ENCODE measurements around the gene PTPN1. TPM values are rescaled to one million over a fixed set of nuclear protein-coding genes. Genes with fewer than 3 reads are reported as not detected.
"Not testable (repeated sequence)": the region's sequence is repeated elsewhere in the genome, so short reads cannot be mapped to it uniquely, and the experiment has no call there.

PTPN1 gene
- total RNA-seq, 8 experiments from 2014 or later: 28.2 to 54.5 (median 31.6) TPM

DNA sequence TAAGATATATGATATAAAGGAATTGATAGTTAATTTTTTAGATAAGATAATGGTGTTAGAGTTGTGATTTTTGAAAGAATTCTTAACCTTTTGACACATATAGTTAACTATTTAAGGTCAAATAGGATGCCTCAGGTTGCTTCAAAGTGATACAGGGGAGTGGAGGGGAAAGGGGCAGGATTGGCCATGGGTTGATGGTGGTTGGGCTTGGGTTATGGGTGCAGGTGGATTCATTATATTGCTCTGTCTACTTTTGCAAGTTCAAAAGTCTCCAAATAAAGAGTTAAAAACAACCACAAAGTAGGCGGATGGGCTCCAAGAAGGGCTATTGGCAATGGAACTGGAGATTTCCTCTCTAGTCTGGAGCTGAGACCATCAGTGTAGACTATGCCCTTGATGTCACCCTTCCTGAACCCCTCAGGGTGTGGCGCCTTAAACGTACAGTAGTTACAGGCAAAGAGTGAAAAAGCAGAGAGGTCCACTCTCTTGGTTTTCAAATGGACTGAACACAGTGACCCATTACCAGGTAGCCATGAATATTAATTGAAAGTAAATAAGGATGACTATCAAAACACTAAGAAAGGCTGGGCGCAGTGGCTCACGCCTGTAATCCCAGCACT lies 81.2 kb downstream of the PTPN1 start:
- WGBS, 10 experiments: 83 to 100% (median 90%) methylated on average over 1 to 4 of the region's 5 CpGs
- peaks cover 4 to 17% of the 10 kb centered on the region in 2 donors for H3K4me1 ChIP-seq (replicated peaks in 1 of 2)
- H3K4me3 ChIP-seq: no peak overlapping the region
- no peak for ATAC-seq (replicated peaks in 6 of 8)
- in situ Hi-C loops (cut with MboI; ENCODE audit: low pct_unique_long_range_greater_than_20kb in 2 of 9, low sequenced_read_pairs in 9 of 9, unreplicated experiment in 9 of 9): loop anchor here in 2 of 9 experiments (25.0 kb wide), 1 partner anchor 404 kb away; the partner anchor contains the start of gene CEBPB (in 2 of the 2)
- no peak overlapping the region for H3K27ac ChIP-seq

- Histone ChIP-seq H3K4me3 (no peak overlapping the region), H3K27ac (no peak overlapping the region), H3K4me1 (replicated peaks in 1 of 2) (peaks cover 4 to 18% of the 10 kb centered on the region in 2 donors)
- in situ Hi-C loops (cut with MboI; ENCODE audit: low pct_unique_long_range_greater_than_20kb in 2 of 9, low sequenced_read_pairs in 9 of 9, unreplicated experiment in 9 of 9): loop anchor here in 2 of 9 experiments (25.0 kb wide), 1 partner anchor 405 kb away; the partner anchor contains the start of gene CEBPB (in 2 of the 2)
- WGBS, 10 experiments: 40 to 100% (median 94%) methylated on average over 1 to 10 of the region's 19 CpGs; no CpG with 5 or more reads in 2 of the 10 experiments
- no peak for ATAC-seq (replicated peaks in 6 of 8)
Measured at GRCh38 chr20:50592282-50593004, 82.3 kb downstream of the PTPN1 start.

- in situ Hi-C loops (cut with MboI; ENCODE audit: low pct_unique_long_range_greater_than_20kb in 2 of 9, low sequenced_read_pairs in 9 of 9, unreplicated experiment in 9 of 9): loop anchor here in 2 of 9 experiments (25.0 kb wide), 1 partner anchor 406 kb away; the partner anchor contains the start of gene CEBPB (in 2 of the 2)
- Histone ChIP-seq H3K27ac (no peak overlapping the region), H3K4me3 (no peak overlapping the region), H3K4me1 (replicated peaks in 1 of 2) (peaks cover 4 to 18% of the 10 kb centered on the region in 2 donors)
- 80 to 89% methylated on average over 1 to 3 of the region's 9 CpGs; no CpG with 5 or more reads in 8 of the 10 experiments for WGBS, 10 experiments
- no peak for ATAC-seq (replicated peaks in 6 of 8)
Measured at GRCh38 chr20:50593005-50593335, 82.8 kb downstream of the PTPN1 start.

DNA sequence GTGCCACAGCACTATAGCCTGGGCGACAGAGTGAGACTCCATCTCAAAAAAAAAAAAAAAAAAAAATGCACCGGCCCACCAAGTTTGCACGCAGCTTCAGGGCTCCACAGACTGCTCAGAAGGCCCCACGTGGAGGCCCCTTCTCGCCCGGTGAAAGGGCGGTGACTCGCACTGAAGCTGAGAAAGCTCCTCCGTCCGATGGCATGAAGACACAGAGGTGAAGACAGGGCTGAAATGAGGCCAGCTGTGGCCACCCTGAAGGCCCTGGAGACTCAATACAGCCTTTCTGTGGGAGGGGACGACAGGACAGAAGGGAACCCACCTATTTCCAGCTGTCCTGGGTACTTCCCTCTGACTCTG lies 84.0 kb downstream of the PTPN1 start:
- peak in 5 of 8 experiments; percentile 8 to 15 (median 13) for ATAC-seq (replicated peaks in 6 of 8)
- 55 to 100% (median 67%) methylated on average over 1 to 10 of the region's 11 CpGs; no CpG with 5 or more reads in 5 of the 10 experiments for WGBS, 10 experiments
- in situ Hi-C loops (cut with MboI; ENCODE audit: low pct_unique_long_range_greater_than_20kb in 2 of 9, low sequenced_read_pairs in 9 of 9, unreplicated experiment in 9 of 9): loop anchor here in 2 of 9 experiments (25.0 kb wide), 1 partner anchor 407 kb away; the partner anchor contains the start of gene CEBPB (in 2 of the 2)

GRCh38 chr20:50594591-50595432 lies 84.6 kb downstream of the PTPN1 start:
- ATAC-seq (replicated peaks in 6 of 8): peak in 7 of 8 experiments; percentile 4 to 40 (median 24)
- no peak overlapping the region for H3K4me3 ChIP-seq
- 40 to 90% (median 81%) methylated on average over 2 to 9 of the region's 19 CpGs; no CpG with 5 or more reads in 2 of the 10 experiments for WGBS, 10 experiments
- no peak overlapping the region for H3K27ac ChIP-seq
- H3K4me1 ChIP-seq (replicated peaks in 1 of 2): peaks cover 4 to 18% of the 10 kb centered on the region in 2 donors
- in situ Hi-C loops (cut with MboI; ENCODE audit: low pct_unique_long_range_greater_than_20kb in 2 of 9, low sequenced_read_pairs in 9 of 9, unreplicated experiment in 9 of 9): loop anchor here in 2 of 9 experiments (25.0 kb wide), 1 partner anchor 408 kb away; the partner anchor contains the start of gene CEBPB (in 2 of the 2)

More for the DNA sequence above, 84.0 kb downstream of the PTPN1 start:
- Histone ChIP-seq H3K4me3 (no peak overlapping the region), H3K4me1 (replicated peaks in 1 of 2) (peaks cover 4 to 18% of the 10 kb centered on the region in 2 donors), H3K27ac (no peak overlapping the region)

DNA sequence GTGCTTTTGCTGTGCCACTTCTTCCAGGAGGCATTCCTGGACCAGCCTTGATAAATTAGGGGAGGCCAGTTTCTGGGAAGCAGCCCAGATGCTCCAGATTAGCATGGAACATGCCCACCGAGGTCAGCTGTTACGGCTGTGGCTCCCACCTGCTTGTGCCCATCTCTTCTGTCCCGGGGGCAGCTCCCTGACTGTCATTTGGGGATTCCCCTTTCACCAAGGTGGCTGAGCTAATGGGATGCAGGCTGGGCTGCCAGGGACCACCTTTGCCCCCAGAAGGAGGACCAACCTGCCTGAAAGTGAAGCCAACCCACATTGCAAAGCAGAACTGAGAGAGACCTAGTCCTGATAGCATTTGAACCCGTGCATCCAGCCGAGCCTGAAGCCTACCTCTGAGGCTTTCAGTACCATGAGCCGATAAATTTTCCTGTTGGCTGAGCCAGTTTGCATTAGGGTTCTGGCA lies 85.3 kb downstream of the PTPN1 start:
- no peak overlapping the region for H3K27ac ChIP-seq
- in situ Hi-C loops (cut with MboI; ENCODE audit: low pct_unique_long_range_greater_than_20kb in 2 of 9, low sequenced_read_pairs in 9 of 9, unreplicated experiment in 9 of 9): loop anchor here in 2 of 9 experiments (25.0 kb wide), 1 partner anchor 408 kb away; the partner anchor contains the start of gene CEBPB (in 2 of the 2)
- H3K4me3 ChIP-seq: no peak overlapping the region
- no peak for ATAC-seq (replicated peaks in 6 of 8)
- WGBS, 10 experiments: 73 to 100% (median 91%) methylated on average over 1 to 5 of the region's 6 CpGs; no CpG with 5 or more reads in 4 of the 10 experiments
- H3K4me1 ChIP-seq (replicated peaks in 1 of 2): peaks cover 4 to 18% of the 10 kb centered on the region in 2 donors

DNA sequence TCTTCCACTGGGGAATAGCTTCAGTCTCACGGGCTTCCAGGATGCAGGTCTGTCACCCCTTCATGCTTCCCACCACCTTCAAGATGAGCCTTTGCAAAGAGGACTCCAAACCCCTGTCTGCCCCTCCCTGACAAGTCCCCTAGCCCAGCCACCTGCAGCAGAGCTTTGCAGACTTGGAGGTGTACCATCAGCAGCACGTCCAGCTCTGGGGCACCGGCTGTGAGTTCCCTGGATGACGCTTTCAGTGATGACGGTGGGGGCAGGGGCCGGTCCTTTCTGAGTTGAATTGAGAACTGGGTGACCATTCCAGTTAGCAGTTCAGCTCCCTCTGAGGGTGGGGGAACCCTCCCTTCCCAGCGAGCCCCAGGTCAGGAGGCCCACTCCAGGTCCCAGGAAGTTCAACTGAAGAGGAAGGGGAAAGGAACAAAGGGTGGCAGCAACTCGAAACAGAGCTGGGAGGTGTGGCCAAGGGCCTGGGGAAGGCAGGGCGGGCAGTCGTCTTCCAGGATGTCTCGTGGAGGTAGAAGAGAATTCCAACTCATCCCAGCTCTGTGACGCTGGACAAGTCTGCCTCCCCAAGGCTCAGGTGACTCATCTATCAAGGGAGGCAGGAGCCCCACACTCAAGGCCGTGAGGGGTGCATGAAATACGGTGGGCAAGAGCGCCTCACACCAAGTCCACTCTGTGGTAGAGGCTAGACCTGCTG lies 86.0 kb downstream of the PTPN1 start:
- 14 to 100% (median 63%) methylated on average over 1 to 5 of the region's 15 CpGs; no CpG with 5 or more reads in 3 of the 10 experiments for whole genome bisulfite sequencing, 10 experiments
- Histone ChIP-seq H3K27ac (no peak overlapping the region), H3K4me1 (replicated peaks in 1 of 2) (peaks cover 4 to 18% of the 10 kb centered on the region in 2 donors), H3K4me3 (no peak overlapping the region)
- in situ Hi-C loops (cut with MboI; ENCODE audit: low pct_unique_long_range_greater_than_20kb in 2 of 9, low sequenced_read_pairs in 9 of 9, unreplicated experiment in 9 of 9): loop anchor here in 2 of 9 experiments (25.0 kb wide), 1 partner anchor 409 kb away; the partner anchor contains the start of gene CEBPB (in 2 of the 2)
- peak in 6 of 8 experiments; percentile 6 to 33 (median 29) for ATAC-seq (replicated peaks in 6 of 8)

GRCh38 chr20:50596694-50597021 lies 86.5 kb downstream of the PTPN1 start:
- in situ Hi-C loops (cut with MboI; ENCODE audit: low pct_unique_long_range_greater_than_20kb in 2 of 9, low sequenced_read_pairs in 9 of 9, unreplicated experiment in 9 of 9): loop anchor here in 2 of 9 experiments (25.0 kb wide), 1 partner anchor 409 kb away; the partner anchor contains the start of gene CEBPB (in 2 of the 2)
- peaks cover 4 to 18% of the 10 kb centered on the region in 2 donors for H3K4me1 ChIP-seq (replicated peaks in 1 of 2)
- no peak overlapping the region for H3K4me3 ChIP-seq
- peak in 1 of 8 experiments; percentile 12 for ATAC-seq (replicated peaks in 6 of 8)
- 70 to 87% (median 80%) methylated on average over 2 to 3 of the region's 11 CpGs; no CpG with 5 or more reads in 7 of the 10 experiments for whole genome bisulfite sequencing, 10 experiments
- H3K27ac ChIP-seq: no peak overlapping the region

- H3K4me3 ChIP-seq: no peak overlapping the region
- H3K27ac ChIP-seq: no peak overlapping the region
- H3K4me1 ChIP-seq (replicated peaks in 1 of 2): peaks cover 4 to 18% of the 10 kb centered on the region in 2 donors
- in situ Hi-C loops (cut with MboI; ENCODE audit: low pct_unique_long_range_greater_than_20kb in 2 of 9, low sequenced_read_pairs in 9 of 9, unreplicated experiment in 9 of 9): loop anchor here in 2 of 9 experiments (25.0 kb wide), 1 partner anchor 410 kb away; the partner anchor contains the start of gene CEBPB (in 2 of the 2)
- 92 to 100% (median 98%) methylated on average over 1 to 7 of the region's 22 CpGs; no CpG with 5 or more reads in 6 of the 10 experiments for WGBS, 10 experiments
- ATAC-seq (replicated peaks in 6 of 8): peak in 1 of 8 experiments; percentile 4
Measured at GRCh38 chr20:50597406-50597969, 87.3 kb downstream of the PTPN1 start.

- WGBS, 10 experiments: 25 to 100% (median 41%) methylated on average over 1 to 5 of the region's 7 CpGs; no CpG with 5 or more reads in 4 of the 10 experiments
- Histone ChIP-seq H3K27ac (no peak overlapping the region), H3K4me1 (replicated peaks in 1 of 2) (peaks cover 4 to 18% of the 10 kb centered on the region in 2 donors), H3K4me3 (no peak overlapping the region)
- in situ Hi-C loops (cut with MboI; ENCODE audit: low pct_unique_long_range_greater_than_20kb in 2 of 9, low sequenced_read_pairs in 9 of 9, unreplicated experiment in 9 of 9): loop anchor here in 2 of 9 experiments (25.0 kb wide), 1 partner anchor 411 kb away; the partner anchor contains the start of gene CEBPB (in 2 of the 2)
- ATAC-seq (replicated peaks in 6 of 8): no peak
Measured at GRCh38 chr20:50598074-50598473, 87.9 kb downstream of the PTPN1 start.

DNA sequence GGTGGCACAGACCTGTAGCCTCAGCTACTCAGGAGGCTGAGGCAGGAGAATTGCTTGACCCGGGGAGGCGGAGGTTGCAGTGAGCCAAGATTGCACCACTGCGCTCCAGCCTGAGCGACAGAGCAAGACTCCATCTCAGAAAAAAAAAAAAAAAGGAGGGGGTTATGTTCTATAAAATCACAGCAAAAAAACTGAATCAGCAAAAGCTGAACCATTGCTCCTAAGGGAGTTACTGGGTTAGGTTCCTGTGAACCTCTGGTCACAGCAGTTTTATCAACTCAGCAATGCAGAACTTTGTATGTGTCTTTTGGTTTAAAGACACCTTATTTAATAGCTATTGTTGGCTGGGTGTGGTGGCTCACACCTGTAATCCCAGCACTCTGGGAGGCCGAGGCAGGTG lies 88.6 kb downstream of the PTPN1 start:
- H3K4me1 ChIP-seq (replicated peaks in 1 of 2): peaks cover 4 to 18% of the 10 kb centered on the region in 2 donors
- H3K27ac ChIP-seq; H3K4me3 ChIP-seq; ATAC-seq (replicated peaks in 6 of 8): not testable (repeated sequence)
- in situ Hi-C loops (cut with MboI; ENCODE audit: low pct_unique_long_range_greater_than_20kb in 2 of 9, low sequenced_read_pairs in 9 of 9, unreplicated experiment in 9 of 9): loop anchor here in 2 of 9 experiments (25.0 kb wide), 1 partner anchor 411 kb away; the partner anchor contains the start of gene CEBPB (in 2 of the 2)
- 72 to 100% (median 96%) methylated on average over 4 to 5 of the region's 5 CpGs; no CpG with 5 or more reads in 5 of the 10 experiments for WGBS, 10 experiments
